Neural progenitor cell (in vitro differentiated cells): ENCODE data around the gene ZNF462. TPM values are rescaled to one million over a fixed set of nuclear protein-coding genes. Genes with fewer than 3 reads are reported as not detected.
"Not testable (repeated sequence)": the region's sequence is repeated elsewhere in the genome, so short reads cannot be mapped to it uniquely, and the experiment has no call there.

ENCODE experiments used
- DNase-seq: peaks from one replicate; pipeline ENCODE4 v3.0.0-alpha.2; 2016; ENCODE audit warnings: low spot score
- H2AFZ ChIP-seq: fragments of 200-600 bp; sonication (generic); replicated peaks from 2 replicates; pipeline ENCODE4 v1.6.1; 2016; ENCODE audit warnings: antibody characterized with exemption
- H3F3A ChIP-seq: fragments of 200-600 bp; sonication (generic); 2 replicates; pipeline ENCODE4 v1.6.1; 2016; ENCODE audit warnings: antibody characterized with exemption, low read depth
- H3K27ac ChIP-seq: fragments of 200-600 bp; sonication (generic); 2 replicates; pipeline ENCODE4 v1.5.1; 2016; ENCODE audit warnings: mild to moderate bottlenecking
- H3K27me3 ChIP-seq: fragments of 200-600 bp; sonication (generic); 2 replicates; pipeline ENCODE4 v1.6.1; 2016; ENCODE audit warnings: mild to moderate bottlenecking, moderate library complexity
- H3K36me3 ChIP-seq: fragments of 200-600 bp; sonication (generic); 2 replicates; pipeline ENCODE4 v1.5.1; 2016
- H3K4me1 ChIP-seq: fragments of 200-600 bp; sonication (generic); 2 replicates; pipeline ENCODE4 v1.6.1; 2016; ENCODE audit warnings: mixed run types
- H3K4me2 ChIP-seq: fragments of 200-600 bp; sonication (generic); 2 replicates; pipeline ENCODE4 v1.6.1; 2016
- H3K4me3 ChIP-seq: fragments of 200-600 bp; sonication (generic); 2 replicates; pipeline ENCODE4 v1.5.1; 2016
- H3K79me2 ChIP-seq: fragments of 200-600 bp; sonication (generic); 2 replicates; pipeline ENCODE4 v1.6.1; 2016; ENCODE audit warnings: low read depth
- H3K9ac ChIP-seq: fragments of 200-600 bp; sonication (generic); 2 replicates; pipeline ENCODE4 v1.6.1; 2016
- H3K9me3 ChIP-seq: fragments of 200-600 bp; sonication (generic); 2 replicates; pipeline ENCODE4 v1.5.1; 2016; ENCODE audit warnings: low read depth
- H4K20me1 ChIP-seq: fragments of 200-600 bp; sonication (generic); 2 replicates; pipeline ENCODE4 v1.6.1; 2016; ENCODE audit warnings: low read depth
- H3K27ac Mint-ChIP-seq: 3 replicates; pipeline ENCODE4 v1.8.0; 2021; ENCODE audit warnings: mixed read lengths
- H3K27me3 Mint-ChIP-seq: 2 replicates; pipeline ENCODE4 v1.8.0; 2022; ENCODE audit warnings: low read depth, mild to moderate bottlenecking, inconsistent platforms, moderate library complexity, mixed read lengths; ENCODE audit not compliant: insufficient read depth
- H3K36me3 Mint-ChIP-seq: 3 replicates; pipeline ENCODE4 v1.8.0; 2021; ENCODE audit warnings: mixed read lengths
- H3K4me1 Mint-ChIP-seq: 3 replicates; pipeline ENCODE4 v1.8.0; 2021; ENCODE audit warnings: mixed read lengths
- H3K4me3 Mint-ChIP-seq: 3 replicates; pipeline ENCODE4 v1.8.0; 2021; ENCODE audit warnings: mild to moderate bottlenecking, moderate library complexity, mixed read lengths
- H3K9me3 Mint-ChIP-seq: 3 replicates; pipeline ENCODE4 v1.8.0; 2020; ENCODE audit warnings: mixed read lengths
- EZH2 ChIP-seq: fragments of 200-600 bp; sonication (generic); IDR thresholded peaks from 2 replicates; pipeline ENCODE4 v1.6.1; 2017; ENCODE audit warnings: antibody characterized with exemption, mild to moderate bottlenecking, moderate library complexity
- EZH2phosphoT487 ChIP-seq: fragments of 200-600 bp; sonication (generic); IDR thresholded peaks from 2 replicates; pipeline ENCODE4 v1.6.1; 2017; ENCODE audit warnings: antibody characterized with exemption
- total RNA-seq: library from RNA; depleted of rRNA; stranded (reverse); fragments of >200 nt; gene quantifications from 2 replicates; pipeline ENCODE4 v1.2.3, GENCODE V29; 2015; ENCODE audit warnings: low replicate concordance
- TF ChIP-seq, protein P1 (sequence below): fragments of 200-600 bp; sonication (generic); IDR thresholded peaks from 2 replicates; pipeline ENCODE4 v1.5.1; 2017; ENCODE audit warnings: antibody characterized with exemption, mild to moderate bottlenecking

The ZNF462 gene
- total RNA-seq, 1 donor from 2014 or later, result 81.8 TPM

- H3K9me3 ChIP-seq, result no peaks in the 10 kb centered on the region
- no peak overlapping the region for H3K9ac ChIP-seq
- peaks cover 82% of the 10 kb centered on the region for H3K9me3 Mint-ChIP-seq
- peaks cover 100% of the 10 kb centered on the region for H3K79me2 ChIP-seq
- H3K36me3 ChIP-seq, result peaks cover 9% of the 10 kb centered on the region
- H3K27me3 ChIP-seq, result no peaks in the 10 kb centered on the region
- H3K4me1 ChIP-seq, result peaks cover 19% of the 10 kb centered on the region
- peaks cover 91% of the 10 kb centered on the region for H3K36me3 Mint-ChIP-seq
- no peak for DNase-seq
- no peaks in the 10 kb centered on the region for H3F3A ChIP-seq
- no peak overlapping the region for H3K27ac ChIP-seq
- TF ChIP-seq, protein P1, sequence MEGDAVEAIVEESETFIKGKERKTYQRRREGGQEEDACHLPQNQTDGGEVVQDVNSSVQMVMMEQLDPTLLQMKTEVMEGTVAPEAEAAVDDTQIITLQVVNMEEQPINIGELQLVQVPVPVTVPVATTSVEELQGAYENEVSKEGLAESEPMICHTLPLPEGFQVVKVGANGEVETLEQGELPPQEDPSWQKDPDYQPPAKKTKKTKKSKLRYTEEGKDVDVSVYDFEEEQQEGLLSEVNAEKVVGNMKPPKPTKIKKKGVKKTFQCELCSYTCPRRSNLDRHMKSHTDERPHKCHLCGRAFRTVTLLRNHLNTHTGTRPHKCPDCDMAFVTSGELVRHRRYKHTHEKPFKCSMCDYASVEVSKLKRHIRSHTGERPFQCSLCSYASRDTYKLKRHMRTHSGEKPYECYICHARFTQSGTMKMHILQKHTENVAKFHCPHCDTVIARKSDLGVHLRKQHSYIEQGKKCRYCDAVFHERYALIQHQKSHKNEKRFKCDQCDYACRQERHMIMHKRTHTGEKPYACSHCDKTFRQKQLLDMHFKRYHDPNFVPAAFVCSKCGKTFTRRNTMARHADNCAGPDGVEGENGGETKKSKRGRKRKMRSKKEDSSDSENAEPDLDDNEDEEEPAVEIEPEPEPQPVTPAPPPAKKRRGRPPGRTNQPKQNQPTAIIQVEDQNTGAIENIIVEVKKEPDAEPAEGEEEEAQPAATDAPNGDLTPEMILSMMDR, result no peak
- TF ChIP-seq EZH2 (no peak), EZH2phosphoT487 (no peak)
- no peaks in the 10 kb centered on the region for H3K27me3 Mint-ChIP-seq
- H2AFZ ChIP-seq, result no peak overlapping the region
- no peak overlapping the region for H3K4me3 Mint-ChIP-seq
- H4K20me1 ChIP-seq, result peaks cover 48% of the 10 kb centered on the region
- H3K27ac Mint-ChIP-seq, result no peak overlapping the region
- H3K4me1 Mint-ChIP-seq, result no peaks in the 10 kb centered on the region
- H3K4me2 ChIP-seq, result no peak overlapping the region
- no peak overlapping the region for H3K4me3 ChIP-seq
Observed at GRCh38 chr9:106897751-106898150, 34.8 kb downstream of the ZNF462 start.

DNA sequence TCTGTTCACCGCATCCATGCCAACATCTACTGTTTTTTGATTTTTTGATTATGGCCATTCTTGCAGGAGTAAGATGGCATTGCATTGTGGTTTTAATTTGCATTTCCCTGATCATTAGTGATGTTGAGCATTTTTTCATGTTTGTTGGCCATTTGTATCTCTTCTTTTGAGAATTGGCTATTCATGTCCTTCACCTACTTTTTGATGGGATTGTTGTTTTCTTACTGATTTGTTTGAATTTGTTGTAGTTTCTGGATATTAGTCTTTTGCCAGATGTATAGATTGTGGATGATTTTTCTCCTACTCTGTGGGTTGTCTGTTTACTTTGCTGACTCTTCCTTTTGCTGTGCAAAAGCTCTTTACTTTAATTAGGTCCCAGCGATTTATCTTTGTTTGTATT, 37.6 kb downstream of the ZNF462 start:
- H3K27me3 Mint-ChIP-seq, H3K27me3 ChIP-seq, H3K4me2 ChIP-seq, H3K27ac Mint-ChIP-seq, H3K4me1 Mint-ChIP-seq, H3K4me1 ChIP-seq, DNase-seq, H3K9me3 ChIP-seq, H3F3A ChIP-seq, H3K27ac ChIP-seq, H3K4me3 ChIP-seq, H3K9ac ChIP-seq, H2AFZ ChIP-seq, H3K4me3 Mint-ChIP-seq: not testable (repeated sequence)
- Mint-ChIP-seq H3K36me3 (peaks cover 93% of the 10 kb centered on the region), H3K9me3 (peaks cover 90% of the 10 kb centered on the region)
- peaks cover 100% of the 10 kb centered on the region for H3K79me2 ChIP-seq
- H4K20me1 ChIP-seq, result peaks cover 21% of the 10 kb centered on the region
- peaks cover 10% of the 10 kb centered on the region for H3K36me3 ChIP-seq

DNA sequence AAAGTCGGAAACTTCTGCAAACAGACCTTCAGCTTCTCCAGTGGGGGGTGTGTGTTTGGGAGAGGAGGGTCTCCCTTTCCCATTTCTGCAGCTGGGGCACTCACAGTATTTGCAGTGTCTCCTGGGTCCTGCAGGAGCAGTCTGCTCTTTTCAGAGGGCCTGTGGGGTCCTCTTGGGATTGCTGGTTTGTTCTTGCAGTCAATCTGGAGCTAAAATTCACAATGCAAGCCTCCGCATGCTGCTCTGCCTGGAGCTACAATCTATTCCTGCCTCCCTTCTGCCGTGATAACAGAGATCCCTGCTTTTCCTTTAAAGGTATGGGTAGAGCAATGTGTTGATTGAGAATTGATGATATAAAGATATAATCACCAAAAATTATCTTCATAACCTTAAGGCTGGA, 43.2 kb downstream of the ZNF462 start:
- Mint-ChIP-seq H3K4me3 (no peak overlapping the region), H3K4me1 (no peaks in the 10 kb centered on the region), H3K27me3 (peaks cover 6% of the 10 kb centered on the region), H3K9me3 (peaks cover 75% of the 10 kb centered on the region), H3K27ac (no peak overlapping the region), H3K36me3 (peaks cover 80% of the 10 kb centered on the region)
- peaks cover 5% of the 10 kb centered on the region for H3K9me3 ChIP-seq
- DNase-seq, result no peak
- H3K4me1 ChIP-seq, result no peaks in the 10 kb centered on the region
- peaks cover 4% of the 10 kb centered on the region for H3F3A ChIP-seq
- H3K79me2 ChIP-seq, result peaks cover 100% of the 10 kb centered on the region
- H3K4me2 ChIP-seq, result no peak overlapping the region
- no peak overlapping the region for H3K4me3 ChIP-seq
- no peak overlapping the region for H3K27ac ChIP-seq
- TF ChIP-seq, protein P1, result no peak
- no peak for TF ChIP-seq EZH2phosphoT487
- TF ChIP-seq EZH2, result no peak
- peaks cover 15% of the 10 kb centered on the region for H4K20me1 ChIP-seq
- no peak overlapping the region for H2AFZ ChIP-seq
- H3K36me3 ChIP-seq, result peaks cover 19% of the 10 kb centered on the region
- H3K9ac ChIP-seq, result no peak overlapping the region
- H3K27me3 ChIP-seq, result no peaks in the 10 kb centered on the region

DNA sequence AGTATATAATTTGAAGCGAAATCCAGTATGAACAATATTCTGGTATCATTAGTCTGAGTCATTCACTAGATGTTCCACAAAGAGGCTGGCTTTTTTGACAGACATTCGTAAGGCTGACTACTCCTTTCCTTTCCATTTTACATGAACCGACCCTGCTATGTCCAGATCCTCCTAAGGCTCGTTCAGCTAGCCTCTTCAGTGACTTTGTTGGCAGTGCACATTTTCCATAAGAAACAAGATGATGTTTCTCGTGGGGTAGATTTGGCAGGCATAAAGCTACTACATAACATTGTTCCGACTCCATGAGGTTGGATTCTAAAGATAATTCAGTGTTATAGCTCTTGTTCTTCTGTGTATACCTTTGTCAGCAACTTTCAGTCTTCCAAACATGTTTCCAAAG, 49.0 kb downstream of the ZNF462 start:
- H3K79me2 ChIP-seq, result peaks cover 100% of the 10 kb centered on the region
- no peaks in the 10 kb centered on the region for H3K27me3 ChIP-seq
- peaks cover 67% of the 10 kb centered on the region for H3K9me3 Mint-ChIP-seq
- TF ChIP-seq, protein P1, result no peak
- TF ChIP-seq EZH2 (no peak), EZH2phosphoT487 (no peak)
- H3K36me3 Mint-ChIP-seq, result peaks cover 71% of the 10 kb centered on the region
- H3K9me3 ChIP-seq, result no peaks in the 10 kb centered on the region
- H3K27ac Mint-ChIP-seq, result no peak overlapping the region
- peaks cover 2% of the 10 kb centered on the region for H3K36me3 ChIP-seq
- H3K27ac ChIP-seq, result no peak overlapping the region
- no peak overlapping the region for H3K4me3 ChIP-seq
- H3K4me3 Mint-ChIP-seq, result no peak overlapping the region
- H3K4me2 ChIP-seq, result no peak overlapping the region
- no peak overlapping the region for H2AFZ ChIP-seq
- H3K9ac ChIP-seq, result no peak overlapping the region
- no peak for DNase-seq
- H4K20me1 ChIP-seq, result peaks cover 52% of the 10 kb centered on the region
- H3K4me1 ChIP-seq, result no peaks in the 10 kb centered on the region
- no peaks in the 10 kb centered on the region for H3F3A ChIP-seq
- H3K27me3 Mint-ChIP-seq, result no peaks in the 10 kb centered on the region
- no peaks in the 10 kb centered on the region for H3K4me1 Mint-ChIP-seq
